GM23338 (cell line): ENCODE measurements around the gene ADIRF.

Experiments used
- CREB1 ChIP-seq: fragments of 250-450 bp; sonication (Bioruptor Pico); IDR thresholded peaks from 2 replicates; pipeline ENCODE4 v1.5.0; 2020; ENCODE audit warnings: low read depth, mild to moderate bottlenecking, moderate library complexity
- CTCF ChIP-seq, 2 experiments: fragments of 200-600 bp in 1 of 2; sonication (generic) in 1 of 2; conservative IDR thresholded peaks; 2 replicates each; pipeline versions ENCODE4 v1.5.1 to v1.6.1; 2016 to 2017; ENCODE audit warnings: antibody characterized with exemption in 2 of 2, low read depth in 2 of 2, mild to moderate bottlenecking in 2 of 2, moderate library complexity in 1 of 2
- ETS1 ChIP-seq: IDR thresholded peaks from 2 replicates; pipeline ENCODE4 v1.6.1; 2016; ENCODE audit warnings: antibody characterized with exemption
- EZH2 ChIP-seq: fragments of 200-600 bp; sonication (generic); IDR thresholded peaks from one replicate; pipeline ENCODE4 v1.8.0; 2017; ENCODE audit warnings: antibody characterized with exemption, mild to moderate bottlenecking, low read depth; ENCODE audit not compliant: unreplicated experiment
- EZH2phosphoT487 ChIP-seq: fragments of 200-600 bp; sonication (generic); IDR thresholded peaks from one replicate; pipeline ENCODE4 v1.8.1; 2018; ENCODE audit warnings: antibody characterized with exemption; ENCODE audit not compliant: unreplicated experiment
- JUNB ChIP-seq: IDR thresholded peaks from one replicate; pipeline ENCODE4 v1.6.1; 2016; ENCODE audit warnings: antibody characterized with exemption; ENCODE audit not compliant: unreplicated experiment
- POLR2AphosphoS5 ChIP-seq: IDR thresholded peaks from 2 replicates; pipeline ENCODE4 v1.6.1; 2016; ENCODE audit warnings: antibody characterized with exemption, low read depth
- REST ChIP-seq: IDR thresholded peaks from one replicate; pipeline ENCODE4 v1.6.1; 2018; ENCODE audit warnings: antibody characterized with exemption; ENCODE audit not compliant: unreplicated experiment
- STAT1 ChIP-seq: IDR thresholded peaks from one replicate; pipeline ENCODE4 v1.6.1; 2016; ENCODE audit warnings: antibody characterized with exemption; ENCODE audit not compliant: unreplicated experiment
- ZNF331 ChIP-seq: fragments of 250-450 bp; sonication (Bioruptor Pico); IDR thresholded peaks from 2 replicates; pipeline ENCODE4 v1.5.0; 2020; ENCODE audit warnings: low read depth, mild to moderate bottlenecking, moderate library complexity

GRCh38 chr10:86976362-86977056, 8.2 kb downstream of the ADIRF start:
- TF ChIP-seq CTCF (conservative IDR thresholded peaks at IDR 0.05; ENCODE audit: low read depth in 2 of 2): no peak
- TF ChIP-seq ZNF331 (CRISPR knock-in tag): no peak
- no peak for TF ChIP-seq EZH2phosphoT487
- TF ChIP-seq EZH2: no peak
- TF ChIP-seq REST: no peak
- TF ChIP-seq JUNB: no peak
- no peak for TF ChIP-seq STAT1
- no peak for TF ChIP-seq POLR2AphosphoS5
- TF ChIP-seq ETS1: no peak
- TF ChIP-seq CREB1 (CRISPR knock-in tag): no peak
